DND-41 (cell line): ENCODE measurements around the gene METRN.
"Not testable (repeated sequence)": the region's sequence is repeated elsewhere in the genome, so short reads cannot be mapped to it uniquely, and the experiment has no call there.

ENCODE experiments used
- ATAC-seq: fragments of 200-7000 bp; cut with Tn5 transposase; 3 replicates; pipeline ENCODE4 v1.9.1; 2021; ENCODE audit warnings: low read depth; ENCODE audit not compliant: insufficient read depth
- DNase-seq: peaks from one replicate; pipeline ENCODE4 v3.0.0-alpha.2; 2020
- H2AFZ ChIP-seq: 2 replicates; pipeline ENCODE4 v1.6.0; 2012; ENCODE audit warnings: low read depth, low read length
- H3K27ac ChIP-seq: 2 replicates; pipeline ENCODE4 v1.5.1; 2012; ENCODE audit warnings: low read length, inconsistent platforms
- H3K27me3 ChIP-seq: fragments of 200-600 bp; sonication (generic); 2 replicates; pipeline ENCODE4 v1.6.0; 2012; ENCODE audit warnings: low read length, mild to moderate bottlenecking, inconsistent platforms; ENCODE audit not compliant: insufficient read depth, poor library complexity
- H3K36me3 ChIP-seq: 2 replicates; pipeline ENCODE4 v1.5.1; 2012; ENCODE audit warnings: low read length, inconsistent platforms; ENCODE audit not compliant: insufficient read depth
- H3K4me1 ChIP-seq: 2 replicates; pipeline ENCODE4 v1.5.1; 2012; ENCODE audit warnings: mild to moderate bottlenecking, low read length; ENCODE audit not compliant: insufficient read depth
- H3K4me2 ChIP-seq: 2 replicates; pipeline ENCODE4 v1.6.0; 2012; ENCODE audit warnings: mild to moderate bottlenecking, moderate library complexity, low read length, inconsistent platforms; ENCODE audit not compliant: insufficient read depth
- H3K4me3 ChIP-seq, 2 experiments: fragments of 200-600 bp in 1 of 2; shearing (Covaris generic) in 1 of 2; 2 replicates each; pipeline ENCODE4 v1.5.1; 2012 to 2016; ENCODE audit warnings: inconsistent platforms in 2 of 2, low read length in 2 of 2, mild to moderate bottlenecking in 2 of 2, low read depth in 1 of 2, moderate library complexity in 1 of 2
- H3K79me2 ChIP-seq: 2 replicates; pipeline ENCODE4 v1.6.0; 2012; ENCODE audit warnings: low read length, inconsistent platforms; ENCODE audit not compliant: insufficient read depth
- H3K9ac ChIP-seq: 2 replicates; pipeline ENCODE4 v1.6.0; 2012; ENCODE audit warnings: low read depth, mild to moderate bottlenecking, inconsistent platforms, low read length, moderate library complexity
- H3K9me3 ChIP-seq: 2 replicates; pipeline ENCODE4 v1.5.1; 2012; ENCODE audit warnings: low read length, moderate library complexity, mild to moderate bottlenecking, inconsistent platforms; ENCODE audit not compliant: insufficient read depth, severe bottlenecking
- H4K20me1 ChIP-seq: 2 replicates; pipeline ENCODE4 v1.6.0; 2012; ENCODE audit warnings: low read length; ENCODE audit not compliant: insufficient read depth
- EZH2 ChIP-seq: IDR thresholded peaks from 3 replicates; pipeline ENCODE4 v1.6.1; 2012; ENCODE audit warnings: borderline replicate concordance, low read depth, mild to moderate bottlenecking, moderate library complexity, low read length, inconsistent platforms; ENCODE audit not compliant: severe bottlenecking
- TF ChIP-seq, protein P1 (sequence below): IDR thresholded peaks from 2 replicates; pipeline ENCODE4 v1.5.1; 2012; ENCODE audit warnings: borderline replicate concordance, low read length, moderate library complexity, mild to moderate bottlenecking; ENCODE audit not compliant: poor library complexity, severe bottlenecking; ENCODE audit errors: extremely low read depth

The METRN gene

DNA sequence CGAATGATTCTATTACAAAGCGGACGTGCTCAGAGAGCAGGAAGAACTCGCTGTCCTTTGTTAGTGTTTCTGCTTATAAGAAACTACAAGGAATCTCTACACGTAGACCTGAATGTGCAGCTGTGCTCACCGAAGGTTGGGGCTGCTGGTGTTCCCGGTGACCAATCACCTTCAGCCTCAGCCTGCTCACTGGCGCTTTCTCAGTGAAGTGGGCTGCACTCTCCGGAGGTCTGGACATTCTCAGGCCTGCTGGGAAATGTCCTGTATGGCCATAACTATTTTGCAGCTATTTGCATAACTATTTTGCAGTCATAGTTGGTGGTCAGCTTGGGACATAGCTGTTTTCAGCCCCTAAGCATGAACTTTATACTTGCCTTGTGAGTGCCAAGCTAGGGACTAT is 35.6 kb downstream of the METRN start:
- ATAC-seq (no peak), DNase-seq (no peak)
- H3K27me3 ChIP-seq = no peaks in the 10 kb centered on the region
- no peak overlapping the region for H3K9ac ChIP-seq
- no peak overlapping the region for H3K27ac ChIP-seq
- no peaks in the 10 kb centered on the region for H3K79me2 ChIP-seq
- H4K20me1 ChIP-seq = no peaks in the 10 kb centered on the region
- no peak for TF ChIP-seq EZH2
- TF ChIP-seq, protein P1, sequence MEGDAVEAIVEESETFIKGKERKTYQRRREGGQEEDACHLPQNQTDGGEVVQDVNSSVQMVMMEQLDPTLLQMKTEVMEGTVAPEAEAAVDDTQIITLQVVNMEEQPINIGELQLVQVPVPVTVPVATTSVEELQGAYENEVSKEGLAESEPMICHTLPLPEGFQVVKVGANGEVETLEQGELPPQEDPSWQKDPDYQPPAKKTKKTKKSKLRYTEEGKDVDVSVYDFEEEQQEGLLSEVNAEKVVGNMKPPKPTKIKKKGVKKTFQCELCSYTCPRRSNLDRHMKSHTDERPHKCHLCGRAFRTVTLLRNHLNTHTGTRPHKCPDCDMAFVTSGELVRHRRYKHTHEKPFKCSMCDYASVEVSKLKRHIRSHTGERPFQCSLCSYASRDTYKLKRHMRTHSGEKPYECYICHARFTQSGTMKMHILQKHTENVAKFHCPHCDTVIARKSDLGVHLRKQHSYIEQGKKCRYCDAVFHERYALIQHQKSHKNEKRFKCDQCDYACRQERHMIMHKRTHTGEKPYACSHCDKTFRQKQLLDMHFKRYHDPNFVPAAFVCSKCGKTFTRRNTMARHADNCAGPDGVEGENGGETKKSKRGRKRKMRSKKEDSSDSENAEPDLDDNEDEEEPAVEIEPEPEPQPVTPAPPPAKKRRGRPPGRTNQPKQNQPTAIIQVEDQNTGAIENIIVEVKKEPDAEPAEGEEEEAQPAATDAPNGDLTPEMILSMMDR = no peak
- H3K4me1 ChIP-seq = no peaks in the 10 kb centered on the region
- H3K4me2 ChIP-seq = no peak overlapping the region
- no peaks in the 10 kb centered on the region for H3K9me3 ChIP-seq
- H2AFZ ChIP-seq = no peak overlapping the region
- H3K4me3 ChIP-seq = no peak overlapping the region
- no peaks in the 10 kb centered on the region for H3K36me3 ChIP-seq

DNA sequence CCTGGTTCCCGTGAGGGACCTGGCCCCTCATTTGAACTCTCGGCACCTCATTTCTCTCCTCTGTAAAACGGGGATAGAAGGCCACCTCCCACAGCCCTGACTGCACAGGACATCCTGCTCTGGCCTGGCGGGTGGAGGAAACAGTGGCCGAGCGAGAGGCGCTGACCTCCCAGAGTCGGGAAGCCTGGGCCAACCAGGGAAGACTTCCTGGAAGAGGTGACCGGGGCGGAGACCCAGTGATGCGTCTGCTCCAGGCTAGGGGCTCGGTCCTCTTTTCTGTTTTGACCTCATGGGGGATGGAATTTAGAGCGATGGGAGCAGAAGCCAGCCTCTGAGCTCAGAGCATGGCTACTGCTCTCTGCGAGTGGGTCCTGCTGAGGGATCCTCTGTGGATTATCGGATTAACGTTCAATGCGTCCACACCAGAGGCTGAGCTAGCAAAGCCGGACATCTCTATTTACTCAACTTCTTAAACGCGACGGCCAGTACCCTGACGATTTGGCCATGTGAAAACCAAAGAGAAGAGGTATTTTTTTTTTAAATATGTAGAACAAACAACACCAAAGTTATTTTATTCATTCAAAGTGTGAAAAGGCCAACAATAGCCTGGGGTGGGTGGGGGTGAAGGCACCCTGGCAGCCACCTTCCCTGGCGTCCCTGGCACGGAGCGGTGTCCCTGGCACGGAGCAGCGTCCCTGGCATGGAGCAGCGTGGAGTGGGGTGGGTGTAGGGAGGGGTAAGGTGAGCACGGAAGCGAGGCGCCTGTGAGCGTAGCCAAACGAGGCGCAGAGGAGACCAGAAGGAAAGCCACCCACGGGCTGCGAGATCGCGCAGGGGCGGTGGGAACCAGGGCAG is 36.5 kb downstream of the METRN start:
- Histone ChIP-seq H3K4me3 (no peak overlapping the region), H2AFZ (no peak overlapping the region), H3K27ac (no peak overlapping the region), H3K36me3 (no peaks in the 10 kb centered on the region), H3K27me3 (no peaks in the 10 kb centered on the region), H3K9ac (no peak overlapping the region), H3K4me1 (no peaks in the 10 kb centered on the region), H3K9me3 (no peaks in the 10 kb centered on the region), H4K20me1 (no peaks in the 10 kb centered on the region), H3K4me2 (no peak overlapping the region), H3K79me2 (no peaks in the 10 kb centered on the region)
- ATAC-seq = no peak
- DNase-seq = no peak
- TF ChIP-seq EZH2 = no peak
- TF ChIP-seq, protein P1 = no peak

DNA sequence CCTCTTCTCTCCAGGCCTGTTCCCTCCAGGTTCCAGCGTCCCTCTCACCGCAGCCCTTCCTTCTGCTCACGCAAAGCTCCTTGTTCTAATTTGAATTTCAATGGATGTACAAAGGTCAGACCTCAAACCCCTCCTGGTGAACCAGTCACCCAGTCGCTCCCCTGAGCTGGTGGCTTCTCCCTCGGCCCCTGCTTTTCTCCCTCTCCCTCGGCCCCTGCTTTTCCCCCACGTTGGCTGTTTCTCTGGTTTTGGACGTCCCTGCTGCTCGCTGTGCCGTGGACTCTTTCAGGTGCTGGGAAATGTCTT is 37.0 kb downstream of the METRN start:
- ATAC-seq (no peak), DNase-seq (no peak)
- Histone ChIP-seq H3K27ac (no peak overlapping the region), H3K9ac (no peak overlapping the region), H3K27me3 (no peaks in the 10 kb centered on the region), H3K4me3 (no peak overlapping the region), H3K79me2 (no peaks in the 10 kb centered on the region), H4K20me1 (no peaks in the 10 kb centered on the region), H3K4me2 (no peak overlapping the region), H3K36me3 (no peaks in the 10 kb centered on the region), H3K9me3 (no peaks in the 10 kb centered on the region), H2AFZ (no peak overlapping the region), H3K4me1 (no peaks in the 10 kb centered on the region)
- TF ChIP-seq, protein P1 = no peak
- no peak for TF ChIP-seq EZH2

DNA sequence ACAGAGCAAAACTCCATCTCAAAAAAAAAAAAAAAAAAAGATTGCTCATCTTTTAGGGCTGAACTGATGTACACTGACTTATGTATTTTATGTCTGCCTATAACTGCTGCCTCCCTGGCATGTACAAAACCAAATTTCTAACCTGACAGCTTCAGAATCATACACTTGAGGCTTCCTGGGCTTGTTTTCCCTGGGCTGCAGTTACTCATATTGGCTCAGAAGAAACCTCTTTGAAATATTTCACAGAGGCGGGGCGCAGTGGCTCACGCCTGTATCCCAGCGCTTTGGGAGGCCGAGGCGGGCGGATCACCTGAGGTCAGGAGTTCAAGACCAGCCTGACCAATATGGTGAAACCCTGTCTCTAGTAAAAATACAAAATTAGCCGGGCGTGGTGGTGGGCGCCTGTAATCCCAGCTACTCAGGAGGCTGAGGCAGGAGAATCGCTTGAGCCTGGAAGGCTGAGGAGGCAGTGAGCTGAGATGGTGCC is 39.2 kb downstream of the METRN start:
- H3K4me2 ChIP-seq, H3K27me3 ChIP-seq, H3K4me1 ChIP-seq, H3K27ac ChIP-seq, H3K9ac ChIP-seq, H2AFZ ChIP-seq, H3K9me3 ChIP-seq, DNase-seq, H3K79me2 ChIP-seq, H3K36me3 ChIP-seq, H3K4me3 ChIP-seq, H4K20me1 ChIP-seq, ATAC-seq: not testable (repeated sequence)
